HG03457 (cell line): ENCODE measurements around the gene RAC2.
"Not testable (repeated sequence)": the region's sequence is repeated elsewhere in the genome, so short reads cannot be mapped to it uniquely, and the experiment has no call there.

Experiments
- ATAC-seq: cut with Tn5 transposase; IDR thresholded peaks from one replicate; pipeline ENCODE4 v1.9.1; 2021; ENCODE audit warnings: moderate number of reproducible peaks; ENCODE audit not compliant: unreplicated experiment

RAC2 gene

DNA sequence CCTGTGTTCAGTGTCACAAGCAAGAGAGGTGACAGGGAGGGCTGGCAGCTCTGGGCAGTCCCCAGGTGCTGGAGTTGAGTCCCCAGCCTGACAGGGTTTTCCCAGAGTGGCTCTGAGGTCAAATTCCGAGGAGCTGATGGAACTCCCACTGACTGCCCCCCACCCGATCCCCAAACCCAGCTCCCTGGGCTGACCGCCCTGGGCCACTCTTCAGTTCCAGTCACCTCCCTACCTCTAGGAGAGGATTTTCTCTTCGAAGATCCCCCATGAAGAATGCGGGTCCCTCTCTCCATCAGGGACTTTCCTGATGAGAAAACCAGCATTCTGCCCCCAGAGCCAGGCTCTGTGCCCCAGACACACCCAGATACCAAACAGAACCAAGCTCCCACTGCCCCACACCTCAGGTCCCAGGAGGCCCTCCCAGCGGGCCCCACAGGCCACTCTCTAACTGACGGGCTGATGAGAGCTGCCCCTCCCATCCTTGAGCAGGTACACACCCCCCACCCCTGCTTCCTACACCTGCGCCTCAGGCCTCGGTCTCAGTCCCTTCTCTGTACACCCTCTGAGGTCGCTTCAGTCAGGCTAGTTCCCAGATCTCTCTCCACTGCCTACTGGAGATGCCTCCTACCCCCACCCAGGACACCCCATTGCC lies 12.1 kb upstream of the RAC2 start:
- ATAC-seq, result no peak

DNA sequence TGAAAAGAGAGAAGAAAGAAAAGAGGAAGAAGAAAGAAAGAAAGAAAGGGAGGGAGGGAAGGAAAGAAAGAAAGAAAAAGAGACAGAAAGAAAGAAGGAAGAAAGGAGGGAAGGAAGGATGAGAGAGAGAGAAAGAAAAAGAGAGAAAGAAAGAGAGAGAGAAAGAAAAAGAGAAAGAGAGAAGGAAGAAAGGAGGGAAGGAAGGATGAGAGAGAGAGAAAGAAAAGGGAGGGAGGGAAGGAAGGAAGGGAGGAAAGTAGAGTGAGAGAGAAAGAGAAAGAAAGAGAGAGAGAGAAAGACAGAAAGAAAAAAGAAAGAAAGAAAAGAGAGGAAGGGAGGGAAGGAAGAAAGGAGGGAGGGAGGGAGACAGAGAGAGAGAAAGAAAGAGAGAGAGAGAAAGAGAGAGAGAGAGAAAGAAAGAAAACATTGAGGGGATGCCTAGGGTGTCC lies 11.5 kb upstream of the RAC2 start:
- ATAC-seq, result no peak

DNA sequence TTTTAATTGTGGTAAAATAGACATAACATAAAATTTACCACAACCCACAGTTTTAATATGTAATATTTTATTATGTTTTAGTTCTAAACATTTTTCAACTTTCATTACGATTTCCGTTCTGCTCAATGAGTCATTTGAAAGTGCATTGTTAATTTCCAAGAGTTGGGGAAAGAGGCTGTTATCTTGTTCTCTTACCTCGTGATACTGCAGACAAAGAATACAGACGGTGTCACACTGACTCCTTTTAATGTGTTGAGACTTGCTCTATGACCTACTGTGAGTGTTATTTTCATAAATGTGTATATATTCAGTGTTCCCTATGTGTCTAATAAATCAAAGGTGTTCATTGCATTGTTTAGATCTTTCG lies 10.8 kb upstream of the RAC2 start:
- ATAC-seq, result no peak

DNA sequence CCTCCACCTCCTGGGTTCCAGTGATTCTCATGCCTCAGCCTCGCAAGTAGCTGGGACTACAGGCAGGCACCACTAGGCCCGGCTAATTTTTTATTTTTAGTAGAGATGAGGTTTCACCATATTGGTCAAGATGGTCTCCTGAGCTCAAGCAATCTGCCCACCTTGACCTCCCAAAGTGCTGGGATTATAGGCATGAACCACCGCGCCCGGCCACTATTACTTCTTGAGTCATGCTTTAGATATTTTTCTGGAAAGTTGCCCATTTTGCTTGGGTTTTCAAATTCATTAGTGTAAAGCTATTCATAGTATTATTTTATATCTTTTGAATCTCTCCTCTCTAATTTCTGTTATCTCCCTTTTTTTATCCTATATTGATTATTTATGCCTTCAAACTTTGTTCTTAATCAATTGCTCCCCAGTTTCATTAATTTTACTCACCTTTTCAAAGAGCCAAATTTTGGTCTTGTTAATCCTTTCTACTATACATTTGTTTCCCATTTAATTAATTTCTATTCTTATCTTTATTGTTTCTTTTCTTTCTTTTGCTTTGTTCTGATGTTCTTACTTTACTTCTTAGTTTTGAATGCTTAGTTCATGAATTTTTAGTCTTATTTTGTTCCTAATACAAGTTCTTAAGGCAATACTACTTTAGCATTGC lies 10.3 kb upstream of the RAC2 start:
- no peak for ATAC-seq

DNA sequence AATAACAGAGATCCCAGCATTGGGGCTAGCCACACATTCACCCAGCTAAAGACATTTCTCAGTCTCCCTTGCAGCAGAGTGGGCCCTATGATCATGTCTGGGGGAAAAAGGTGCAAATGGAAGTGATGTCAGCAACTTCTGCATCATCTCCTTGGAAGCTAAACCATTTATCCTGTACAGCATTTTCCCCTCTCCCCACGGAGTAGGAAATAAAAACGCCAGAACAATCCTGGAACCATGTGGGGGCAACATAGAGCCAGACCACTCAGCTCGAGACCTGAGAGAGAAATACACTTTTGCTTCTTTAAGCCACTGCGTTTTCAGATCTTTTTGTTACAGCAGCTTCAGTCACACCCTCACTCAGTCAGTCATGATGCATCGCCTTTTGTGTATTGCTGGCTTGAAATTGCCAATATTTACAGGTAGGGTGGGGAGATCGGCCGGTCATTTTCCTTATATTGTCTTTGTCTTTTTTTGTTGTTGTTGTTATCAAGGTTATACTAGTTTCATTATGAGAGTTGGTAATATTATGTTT lies 9.1 kb upstream of the RAC2 start:
- no peak for ATAC-seq

DNA sequence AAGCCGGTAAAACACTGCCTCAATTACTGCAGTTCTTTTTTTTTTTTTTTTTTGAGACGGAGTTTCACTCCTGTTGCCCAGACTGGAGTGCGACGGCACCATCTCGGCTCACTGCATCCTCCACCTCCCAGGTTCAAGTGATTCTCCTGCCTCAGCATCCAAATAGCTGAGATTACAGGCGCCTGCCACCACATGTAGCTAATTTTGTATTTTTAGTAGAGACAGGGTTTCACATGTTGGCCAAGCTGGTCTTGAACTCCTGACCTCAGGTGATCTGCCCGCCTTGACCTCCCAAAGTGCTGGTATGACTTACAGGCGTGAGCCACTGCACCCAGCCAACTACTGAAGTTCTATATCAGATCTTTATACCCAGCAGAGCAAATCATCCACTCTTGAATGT lies 7.8 kb upstream of the RAC2 start:
- ATAC-seq, result not testable (repeated sequence)

DNA sequence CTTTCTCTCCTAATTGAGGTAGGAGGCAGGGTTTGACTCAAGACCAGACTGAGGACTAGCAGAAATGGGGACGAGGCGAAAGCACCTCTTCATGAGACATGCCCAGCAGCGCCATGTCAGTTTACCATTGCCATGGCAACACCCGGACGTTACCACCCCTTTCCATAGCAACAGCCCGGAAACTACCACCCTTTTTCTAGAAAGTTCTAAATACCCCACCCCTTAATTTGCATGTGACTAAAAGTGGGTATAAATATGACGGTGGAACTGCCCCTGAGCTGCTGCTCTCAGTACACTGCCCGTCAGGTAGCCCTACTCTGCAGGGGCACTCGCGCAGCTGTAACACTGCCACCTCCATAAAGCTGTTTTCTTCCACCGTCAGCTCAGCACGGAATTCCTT lies 5.9 kb upstream of the RAC2 start:
- ATAC-seq, result no peak

DNA sequence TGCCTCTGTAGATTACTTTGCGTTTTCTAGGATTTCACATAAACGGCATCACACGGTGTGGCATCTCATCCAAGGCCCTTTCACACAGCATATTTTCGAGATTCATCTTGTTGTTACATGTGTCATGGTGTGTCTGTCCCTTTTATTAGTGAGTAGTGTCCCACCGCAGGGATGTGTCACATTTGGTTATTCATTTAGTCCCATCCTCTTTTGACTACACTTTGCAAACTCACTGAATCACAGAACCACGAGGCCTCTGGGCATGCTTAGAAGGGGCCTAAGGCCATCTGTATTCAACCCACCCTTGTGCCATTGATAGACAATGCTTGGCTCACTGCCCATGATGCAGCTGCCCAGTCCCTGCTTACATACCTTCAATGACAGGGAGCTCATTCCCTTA lies 4.2 kb upstream of the RAC2 start:
- ATAC-seq, result no peak

DNA sequence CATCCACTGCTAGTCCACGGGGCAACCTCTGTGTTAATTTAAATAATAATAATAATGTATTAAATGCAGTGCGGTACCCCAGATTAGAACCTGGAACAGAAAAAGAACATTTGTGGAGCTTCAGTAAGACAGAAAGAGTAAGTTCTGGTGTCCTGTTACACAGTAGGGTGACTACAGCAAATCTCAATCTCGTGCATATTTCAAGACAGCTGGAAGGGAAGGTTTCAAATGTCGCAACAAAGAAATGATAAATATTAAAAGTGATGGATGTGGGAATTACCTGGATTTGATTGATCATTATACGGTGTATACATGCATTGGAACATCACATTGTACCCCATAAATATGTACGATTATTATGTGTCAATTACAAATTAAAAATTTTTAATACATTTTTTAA lies 1.7 kb upstream of the RAC2 start:
- no peak for ATAC-seq

DNA sequence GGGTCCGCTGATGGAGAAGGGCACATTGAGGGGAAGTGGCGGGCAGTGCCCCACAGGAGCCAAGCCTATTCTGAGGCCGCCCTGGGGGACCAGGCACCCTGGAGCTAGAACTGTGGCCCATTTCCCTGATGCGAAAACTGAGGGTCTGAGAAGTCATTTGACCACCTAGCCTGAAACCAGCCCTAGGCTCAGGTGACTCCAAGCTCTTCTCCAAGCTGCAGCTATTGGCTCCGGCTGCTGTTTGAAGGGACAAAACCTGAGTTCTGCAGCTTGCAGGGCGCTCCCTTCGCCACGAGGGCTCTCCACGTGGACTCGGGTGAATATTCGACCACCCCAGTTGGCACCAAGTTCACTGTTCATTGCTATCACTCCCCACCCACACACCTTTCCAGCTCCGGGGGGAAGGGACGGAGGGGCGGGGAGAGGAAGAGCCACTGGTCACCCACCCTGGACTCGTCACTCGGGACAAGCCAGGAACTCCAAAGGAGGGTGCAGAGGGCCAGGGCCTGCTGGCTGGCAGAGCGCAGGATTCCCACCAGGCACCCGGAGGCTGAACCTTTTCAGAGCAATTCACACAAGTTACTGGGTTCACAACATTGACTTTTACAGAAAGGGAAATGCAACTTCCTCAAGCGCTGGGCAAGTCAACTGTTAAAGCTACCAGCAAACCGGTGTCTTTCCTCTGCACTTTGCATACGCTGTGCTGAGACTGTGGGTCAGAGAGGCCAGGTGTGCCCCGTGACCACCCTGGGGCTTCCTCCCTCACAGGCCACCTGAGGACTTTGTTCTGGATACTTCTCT lies 1.1 kb upstream of the RAC2 start:
- no peak for ATAC-seq

DNA sequence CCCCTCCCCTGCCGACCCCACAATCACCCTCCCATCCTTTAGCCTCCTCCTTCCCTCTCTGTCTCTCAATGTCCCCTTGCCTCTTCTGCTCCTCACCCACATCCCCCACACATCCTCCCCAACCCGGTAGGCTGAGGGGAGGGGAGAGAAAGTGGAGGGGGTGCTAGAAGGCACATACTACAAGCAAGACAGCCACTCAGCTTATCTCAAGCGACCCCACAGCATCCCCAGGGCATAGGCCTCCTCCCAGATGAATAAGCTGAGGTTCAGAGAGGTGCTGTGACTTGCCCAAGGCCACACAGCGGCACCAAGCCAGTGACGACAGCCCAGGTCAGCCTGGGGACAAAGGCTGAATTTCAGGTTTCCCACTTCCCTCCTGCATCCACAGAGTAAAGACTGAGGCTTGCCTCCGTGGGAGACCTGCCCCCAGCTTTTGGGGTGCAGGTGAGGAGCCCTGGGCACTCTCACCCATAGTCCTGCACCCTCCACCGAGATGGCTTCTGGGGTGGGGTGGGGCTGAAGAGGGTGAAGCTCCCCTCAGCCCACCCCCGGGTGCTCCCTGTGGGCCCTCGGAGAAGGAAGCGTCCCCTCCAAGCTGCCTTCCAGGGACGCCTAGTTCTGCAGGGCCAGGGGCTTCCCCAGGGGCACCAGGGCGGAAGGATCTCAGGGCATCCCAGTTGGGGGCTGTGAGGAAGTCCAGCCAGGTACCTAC lies 511 bp downstream of the RAC2 start:
- no peak for ATAC-seq

DNA sequence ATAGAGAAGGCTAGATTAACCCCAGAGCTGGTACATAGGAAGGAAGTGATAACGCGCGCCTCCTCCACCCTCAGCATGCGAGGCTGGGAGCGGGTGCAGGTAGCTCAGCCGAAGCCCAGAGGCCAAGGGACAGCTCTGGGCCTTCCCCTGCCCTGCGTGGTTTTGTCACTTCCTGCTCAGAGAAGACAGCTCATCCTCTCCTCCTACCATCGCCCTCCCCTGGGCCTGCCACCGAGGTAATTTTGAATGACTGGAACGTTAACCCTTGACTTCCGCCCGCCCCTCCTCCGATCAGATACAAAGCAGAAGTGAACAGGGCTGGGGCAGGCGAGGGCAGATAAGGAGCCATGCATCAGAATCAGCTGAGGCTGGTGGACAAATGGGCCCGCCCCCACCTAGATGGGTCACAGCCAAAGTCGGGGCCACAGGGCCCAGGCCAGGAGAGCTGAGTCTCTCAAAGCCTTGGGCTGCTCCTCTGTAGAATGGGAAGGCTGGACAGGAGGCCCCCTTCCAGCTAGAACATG lies 1.6 kb downstream of the RAC2 start:
- peak; percentile 51 for ATAC-seq

DNA sequence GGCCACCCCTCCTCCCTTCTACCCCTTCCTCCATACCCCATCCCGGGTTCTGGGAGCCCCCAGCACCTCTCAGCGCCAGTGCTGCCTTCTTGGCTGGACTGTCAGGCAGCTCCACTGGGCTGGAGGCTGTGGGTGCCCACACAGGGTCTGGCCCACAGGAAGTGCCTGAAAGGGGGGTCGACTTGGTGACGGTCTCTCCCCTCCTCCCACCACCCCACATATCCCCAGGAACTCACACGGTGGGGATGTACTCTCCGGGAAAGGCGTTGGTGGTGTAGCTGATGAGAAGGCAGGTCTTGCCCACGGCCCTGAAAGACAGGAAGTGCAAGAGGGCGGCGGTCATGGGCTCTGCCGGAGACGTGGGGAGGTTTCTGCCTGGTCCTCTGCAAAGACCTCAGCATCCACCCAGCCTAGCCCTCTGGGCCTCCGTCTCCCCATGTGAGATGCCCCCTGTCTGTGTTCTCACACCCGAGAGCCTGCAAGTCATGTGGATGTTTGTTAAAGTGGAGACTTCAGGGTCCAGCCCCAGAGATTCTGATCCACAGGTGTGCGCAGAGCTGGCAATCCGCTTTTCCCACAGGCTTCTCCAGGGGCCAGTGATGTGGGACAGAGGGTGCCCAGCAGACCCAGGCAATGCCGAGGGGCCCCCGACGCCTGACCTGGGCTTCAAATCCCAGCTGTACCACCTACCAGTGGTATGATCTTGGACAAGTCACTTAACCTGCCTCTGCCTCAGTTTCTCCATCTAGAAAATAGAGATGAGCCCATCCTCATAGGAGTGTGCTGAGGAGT lies 2.5 kb downstream of the RAC2 start:
- ATAC-seq, result no peak

DNA sequence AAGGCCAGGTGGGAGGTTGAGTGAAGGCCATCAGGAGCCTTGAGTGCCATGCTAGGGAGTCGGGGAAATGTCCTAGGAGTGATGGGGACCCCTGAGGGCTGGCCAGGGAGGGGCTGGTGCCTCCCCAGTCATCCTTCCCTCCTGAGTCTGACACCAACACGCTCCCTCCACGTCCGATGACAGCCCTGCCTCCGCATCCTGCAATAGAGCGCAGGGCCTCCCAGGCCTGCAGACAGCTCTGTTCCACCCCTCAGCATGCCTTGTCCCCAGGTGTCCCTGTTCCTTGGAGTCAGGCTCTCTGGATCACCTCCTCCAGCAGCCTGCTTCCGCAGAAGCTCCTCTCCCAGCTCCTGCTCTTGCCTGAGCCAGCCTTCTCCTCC lies 3.1 kb downstream of the RAC2 start:
- ATAC-seq, result no peak

DNA sequence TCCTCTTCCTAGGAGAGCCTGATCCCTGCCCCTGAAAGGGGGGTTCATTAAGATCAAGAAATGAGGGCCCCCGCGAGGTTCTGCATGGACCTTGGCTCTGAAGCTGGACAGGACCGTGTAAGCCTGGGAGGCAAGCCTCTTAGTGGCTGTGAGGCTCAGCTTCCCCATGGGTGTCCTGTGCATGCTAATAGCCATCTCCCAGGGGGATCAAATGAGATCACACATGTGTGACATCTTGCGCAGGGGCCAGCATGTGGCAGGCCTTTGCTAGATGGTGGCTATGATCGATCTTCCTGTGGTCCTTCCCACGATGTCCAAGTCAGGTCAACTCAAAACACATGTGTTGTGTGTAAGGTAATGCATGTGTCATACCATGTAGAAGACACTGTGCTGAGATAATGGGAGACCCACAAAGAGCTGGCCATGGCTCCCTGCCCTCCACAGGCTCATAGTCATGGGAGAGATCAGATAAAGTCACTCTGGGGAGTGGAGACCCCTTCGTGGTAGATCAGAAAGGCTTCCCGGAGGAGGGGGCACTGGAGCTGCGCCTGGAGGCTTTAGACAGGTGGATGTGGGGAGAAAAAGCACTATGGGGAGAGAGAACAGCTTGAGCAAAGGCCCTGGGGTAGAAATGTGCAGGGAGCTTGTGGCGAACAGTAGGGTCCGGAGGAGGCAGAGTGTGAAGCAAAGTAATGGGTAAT lies 3.7 kb downstream of the RAC2 start:
- no peak for ATAC-seq

DNA sequence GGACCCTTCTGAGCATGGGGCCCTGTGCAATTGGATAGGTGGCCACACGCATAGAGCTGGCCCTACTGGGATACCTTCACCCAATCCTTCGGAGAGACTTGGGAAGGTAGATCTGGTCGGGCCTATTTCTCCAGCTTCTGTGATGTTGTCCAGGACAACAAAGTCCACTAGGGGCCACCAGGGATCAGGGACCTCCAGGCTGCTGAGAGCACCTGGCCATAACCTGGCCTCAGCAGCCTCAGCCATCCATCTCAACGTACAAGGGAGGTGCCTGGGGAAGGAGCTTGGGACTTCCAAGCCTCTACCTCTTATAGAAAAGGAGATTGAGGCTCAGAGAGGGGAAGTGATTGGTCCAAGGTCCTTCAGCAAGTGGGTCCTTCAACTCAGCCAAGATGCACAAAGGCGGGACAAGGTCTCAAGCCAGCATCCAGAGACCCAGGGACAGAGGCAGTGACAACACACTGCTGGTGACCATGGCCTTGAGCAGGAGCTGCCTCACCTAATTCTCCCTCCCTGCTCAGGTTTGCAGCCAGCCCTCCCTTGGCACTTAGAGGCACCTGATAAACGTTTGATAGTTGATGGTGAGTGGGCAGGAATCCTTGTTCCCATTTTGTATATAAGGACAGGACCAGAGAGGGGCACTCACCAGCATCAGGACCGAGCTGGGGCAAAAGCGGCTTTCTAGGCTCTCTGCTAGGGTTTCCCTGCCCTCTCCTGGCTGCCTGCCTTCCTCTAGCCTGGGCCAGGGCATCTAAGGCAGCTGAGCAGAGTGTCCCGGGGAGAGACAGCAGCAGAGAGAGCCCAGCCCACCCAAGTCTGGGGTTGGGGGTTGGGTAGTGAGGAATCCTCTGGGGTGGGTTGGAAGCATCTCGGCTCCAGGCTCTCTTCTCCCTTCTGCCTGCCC lies 4.5 kb downstream of the RAC2 start:
- no peak for ATAC-seq

DNA sequence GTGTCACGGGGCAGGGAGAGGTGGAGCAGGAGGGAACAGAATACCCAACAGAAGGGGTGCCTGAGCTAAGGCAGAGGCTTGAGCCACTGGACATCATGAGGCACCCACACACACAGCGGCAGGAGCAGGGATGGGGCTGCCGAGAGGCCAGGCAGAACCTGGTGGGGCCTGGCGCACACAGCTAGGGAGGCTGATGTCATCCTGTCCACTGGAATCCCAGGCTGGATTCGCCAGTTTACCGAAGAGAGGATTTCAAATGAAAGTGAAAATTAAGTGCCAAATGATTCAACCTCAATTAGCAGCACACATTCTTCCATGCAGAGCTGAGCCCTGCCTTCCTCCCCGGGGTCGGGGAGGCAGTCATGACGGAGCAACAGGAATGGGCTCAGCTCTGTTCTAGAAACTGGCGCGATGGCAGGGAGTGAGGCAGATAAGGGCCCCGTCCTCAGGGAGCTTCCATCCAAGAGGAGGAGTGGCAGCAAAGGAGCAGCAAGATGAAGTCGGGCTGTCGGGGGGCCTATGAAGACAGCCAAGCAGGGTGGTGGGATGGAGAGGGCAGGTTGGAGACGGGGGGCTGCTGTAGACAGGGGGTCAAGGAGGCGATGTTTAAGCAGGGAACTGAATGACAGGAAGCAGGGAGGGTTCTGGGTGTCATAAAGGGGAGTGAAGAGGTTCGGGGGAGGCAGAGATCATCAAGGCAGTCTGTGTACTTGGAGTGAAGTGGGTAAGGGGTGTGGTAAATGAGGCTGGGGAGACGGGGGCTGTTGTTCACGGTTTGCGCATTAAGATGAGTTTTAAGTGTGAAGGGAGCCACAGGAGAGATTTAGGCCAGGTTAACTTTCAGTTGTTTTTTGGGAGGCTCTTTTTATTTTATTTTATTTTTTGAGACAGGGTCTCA lies 6.4 kb downstream of the RAC2 start:
- no peak for ATAC-seq
